Trophoblast cell (in vitro differentiated cells and primary cell): ENCODE data around the gene PARN.

Source experiments
- DNase-seq, 2 donors: peaks; one replicate each; pipeline ENCODE4 v3.0.0-alpha.2; 2016
- H2AFZ ChIP-seq: 2 replicates; pipeline ENCODE4 v1.6.1; 2013; ENCODE audit warnings: low read length, moderate library complexity, mild to moderate bottlenecking; ENCODE audit not compliant: insufficient read depth, poor library complexity
- H2AK5ac ChIP-seq: 2 replicates; pipeline ENCODE4 v1.6.1; 2013; ENCODE audit warnings: mild to moderate bottlenecking, low read length
- H2BK120ac ChIP-seq: 2 replicates; pipeline ENCODE4 v1.6.1; 2013; ENCODE audit warnings: low read length, mild to moderate bottlenecking, moderate library complexity; ENCODE audit not compliant: insufficient read depth, poor library complexity
- H2BK12ac ChIP-seq: 2 replicates; pipeline ENCODE4 v1.6.1; 2013; ENCODE audit warnings: mild to moderate bottlenecking, low read length, moderate library complexity
- H2BK5ac ChIP-seq: 2 replicates; pipeline ENCODE4 v1.6.1; 2013; ENCODE audit warnings: low read length, low read depth, moderate library complexity, mild to moderate bottlenecking; ENCODE audit not compliant: poor library complexity
- H3K14ac ChIP-seq: 2 replicates; pipeline ENCODE4 v1.6.1; 2013; ENCODE audit warnings: mild to moderate bottlenecking, low read length
- H3K18ac ChIP-seq: 2 replicates; pipeline ENCODE4 v1.6.1; 2013; ENCODE audit warnings: mild to moderate bottlenecking, low read length
- H3K23ac ChIP-seq: 2 replicates; pipeline ENCODE4 v1.6.1; 2013; ENCODE audit warnings: low read length
- H3K27ac ChIP-seq: 2 replicates; pipeline ENCODE4 v1.5.1; 2013; ENCODE audit warnings: low read depth, mild to moderate bottlenecking, inconsistent platforms, low read length, moderate library complexity
- H3K27me3 ChIP-seq: 2 replicates; pipeline ENCODE4 v1.6.1; 2013; ENCODE audit warnings: inconsistent platforms, mild to moderate bottlenecking, low read length, moderate library complexity; ENCODE audit not compliant: insufficient read depth
- H3K36me3 ChIP-seq, 2 experiments: 1 replicate in 1 of 2; 2 replicates in 1 of 2; pipeline ENCODE4 v1.6.1; 2013; ENCODE audit warnings: low read length in 2 of 2, mild to moderate bottlenecking in 2 of 2, moderate library complexity in 1 of 2; ENCODE audit not compliant: insufficient read depth in 2 of 2, control insufficient read depth in 1 of 2
- H3K4ac ChIP-seq: 2 replicates; pipeline ENCODE4 v1.6.1; 2013; ENCODE audit warnings: low read depth, mild to moderate bottlenecking, low read length, moderate library complexity
- H3K4me1 ChIP-seq, 2 experiments: 1 replicate in 1 of 2; 2 replicates in 1 of 2; pipeline ENCODE4 v1.6.1; 2013; ENCODE audit warnings: low read length in 2 of 2, mild to moderate bottlenecking in 2 of 2, moderate library complexity in 1 of 2; ENCODE audit not compliant: insufficient read depth in 2 of 2, control insufficient read depth in 1 of 2
- H3K4me2 ChIP-seq: 2 replicates; pipeline ENCODE4 v1.6.1; 2013; ENCODE audit warnings: inconsistent platforms, mild to moderate bottlenecking, low read length, moderate library complexity
- H3K4me3 ChIP-seq: 2 replicates; pipeline ENCODE4 v1.5.1; 2013; ENCODE audit warnings: mild to moderate bottlenecking, low read depth, low read length, inconsistent platforms
- H3K79me1 ChIP-seq: one replicate; pipeline ENCODE4 v1.6.1; 2013; ENCODE audit warnings: low read length
- H3K79me2 ChIP-seq: 2 replicates; pipeline ENCODE4 v1.6.1; 2013; ENCODE audit warnings: low read length, mild to moderate bottlenecking; ENCODE audit not compliant: control insufficient read depth, insufficient read depth, poor library complexity
- H3K9ac ChIP-seq: 2 replicates; pipeline ENCODE4 v1.6.1; 2013; ENCODE audit warnings: mild to moderate bottlenecking, low read length
- H3K9me3 ChIP-seq: 2 replicates; pipeline ENCODE4 v1.6.1; 2013; ENCODE audit warnings: low read depth, mild to moderate bottlenecking, control low read depth, inconsistent platforms, low read length; ENCODE audit not compliant: insufficient read depth
- H4K12ac ChIP-seq: 2 replicates; pipeline ENCODE4 v1.6.1; 2013; ENCODE audit warnings: low read depth, mild to moderate bottlenecking, low read length, moderate library complexity
- H4K8ac ChIP-seq: 2 replicates; pipeline ENCODE4 v1.6.1; 2013; ENCODE audit warnings: low read depth, mild to moderate bottlenecking, low read length, moderate library complexity
- H4K91ac ChIP-seq: one replicate; pipeline ENCODE4 v1.6.1; 2013; ENCODE audit warnings: low read depth, mild to moderate bottlenecking, low read length, moderate library complexity
- WGBS: extraction: QIAGEN DNeasy Blood & Tissue Kit; methylation state at CpG from one replicate; pipeline ENCODE4 v1.1.7; 2013; ENCODE audit warnings: missing lambda C conversion rate; ENCODE audit not compliant: insufficient read length, insufficient coverage; ENCODE audit errors: extremely low coverage; 5-methylcytosine and 5-hydroxymethylcytosine counted together

The PARN gene

GRCh38 chr16:14609716-14610115 lies 20.3 kb downstream of the PARN start:
- H4K91ac ChIP-seq, result no peak overlapping the region

GRCh38 chr16:14608604-14609003 lies 21.5 kb downstream of the PARN start:
- Histone ChIP-seq H3K27ac (no peak overlapping the region), H2BK120ac (no peak overlapping the region), H3K79me1 (no peaks in the 10 kb centered on the region), H3K4me2 (no peak overlapping the region), H4K91ac (no peak overlapping the region), H3K9ac (no peak overlapping the region), H2BK12ac (no peak overlapping the region), H2BK5ac (no peak overlapping the region), H4K8ac (no peak overlapping the region), H2AK5ac (no peak overlapping the region), H3K23ac (no peak overlapping the region), H3K14ac (no peak overlapping the region), H3K4me3 (no peak overlapping the region), H3K18ac (no peak overlapping the region), H3K27me3 (no peaks in the 10 kb centered on the region), H3K79me2 (no peaks in the 10 kb centered on the region), H3K9me3 (no peaks in the 10 kb centered on the region), H3K4me1 (peaks cover 0 to 3% of the 10 kb centered on the region in 2 experiments), H3K4ac (no peak overlapping the region), H3K36me3 (peaks cover 23 to 41% of the 10 kb centered on the region in 2 experiments), H4K12ac (no peak overlapping the region), H2AFZ (no peak overlapping the region)
- DNase-seq, result no peak
- WGBS, result no CpG with 5 or more reads among the region's 6 CpGs

More at GRCh38 chr16:14609716-14610115, 20.3 kb downstream of the PARN start:
- H3K4me3 ChIP-seq, result no peak overlapping the region
- H3K18ac ChIP-seq, result no peak overlapping the region
- peaks cover 26 to 42% of the 10 kb centered on the region in 2 experiments for H3K36me3 ChIP-seq
- no peak overlapping the region for H2AK5ac ChIP-seq
- no peak overlapping the region for H2BK12ac ChIP-seq
- H3K27ac ChIP-seq, result no peak overlapping the region
- no peak overlapping the region for H3K4me2 ChIP-seq
- H3K9ac ChIP-seq, result no peak overlapping the region
- no peak overlapping the region for H2BK120ac ChIP-seq
- no peak overlapping the region for H4K8ac ChIP-seq
- H3K4ac ChIP-seq, result no peak overlapping the region
- H3K27me3 ChIP-seq, result no peaks in the 10 kb centered on the region
- no peak overlapping the region for H4K12ac ChIP-seq
- H3K14ac ChIP-seq, result no peak overlapping the region
- no peaks in the 10 kb centered on the region for H3K9me3 ChIP-seq
- H3K79me1 ChIP-seq, result no peaks in the 10 kb centered on the region
- H2BK5ac ChIP-seq, result no peak overlapping the region
- peaks cover 0 to 3% of the 10 kb centered on the region in 2 experiments for H3K4me1 ChIP-seq
- WGBS, result no CpG with 5 or more reads among the region's 6 CpGs
- H2AFZ ChIP-seq, result no peak overlapping the region
- H3K79me2 ChIP-seq, result no peaks in the 10 kb centered on the region
- H3K23ac ChIP-seq, result no peak overlapping the region
- no peak for DNase-seq

- Histone ChIP-seq H3K4ac (no peak overlapping the region), H3K23ac (no peak overlapping the region), H3K36me3 (peaks cover 26 to 44% of the 10 kb centered on the region in 2 experiments), H3K4me2 (no peak overlapping the region), H4K8ac (no peak overlapping the region), H3K9ac (no peak overlapping the region), H3K27ac (no peak overlapping the region), H2AK5ac (no peak overlapping the region), H2AFZ (no peak overlapping the region), H3K27me3 (no peaks in the 10 kb centered on the region), H3K4me1 (peaks cover 0 to 3% of the 10 kb centered on the region in 2 experiments), H3K9me3 (no peaks in the 10 kb centered on the region), H2BK12ac (no peak overlapping the region), H3K4me3 (no peak overlapping the region), H4K91ac (no peak overlapping the region), H2BK5ac (no peak overlapping the region), H2BK120ac (no peak overlapping the region), H3K18ac (no peak overlapping the region), H3K14ac (no peak overlapping the region), H3K79me2 (no peaks in the 10 kb centered on the region), H3K79me1 (no peaks in the 10 kb centered on the region), H4K12ac (no peak overlapping the region)
- no CpG with 5 or more reads among the region's 4 CpGs for WGBS
- DNase-seq, result no peak
These were observed 21.9 kb downstream of the PARN start for GRCh38 chr16:14608111-14608566.

GRCh38 chr16:14606102-14606501 lies 24.0 kb downstream of the PARN start:
- no peak overlapping the region for H2AK5ac ChIP-seq
- no peaks in the 10 kb centered on the region for H3K27me3 ChIP-seq
- H2BK120ac ChIP-seq, result no peak overlapping the region
- no peaks in the 10 kb centered on the region for H3K9me3 ChIP-seq
- H3K79me1 ChIP-seq, result no peaks in the 10 kb centered on the region
- no peak overlapping the region for H4K91ac ChIP-seq
- H3K23ac ChIP-seq, result no peak overlapping the region
- H3K4me2 ChIP-seq, result no peak overlapping the region
- H2AFZ ChIP-seq, result no peak overlapping the region
- no peak overlapping the region for H3K27ac ChIP-seq
- DNase-seq, result no peak
- H3K4me3 ChIP-seq, result no peak overlapping the region
- WGBS, result no CpG with 5 or more reads among the region's 6 CpGs
- no peak overlapping the region for H4K12ac ChIP-seq
- H3K4ac ChIP-seq, result no peak overlapping the region
- no peaks in the 10 kb centered on the region for H3K79me2 ChIP-seq
- no peak overlapping the region for H3K18ac ChIP-seq
- H2BK5ac ChIP-seq, result no peak overlapping the region
- no peak overlapping the region for H4K8ac ChIP-seq
- H3K9ac ChIP-seq, result no peak overlapping the region
- no peak overlapping the region for H2BK12ac ChIP-seq
- H3K4me1 ChIP-seq, result no peaks in the 10 kb centered on the region
- peaks cover 24 to 42% of the 10 kb centered on the region in 2 experiments for H3K36me3 ChIP-seq
- no peak overlapping the region for H3K14ac ChIP-seq
